H54 (cell line): ENCODE measurements around the gene RCVRN.

Experiments used
- DNase-seq: peaks from one replicate; pipeline ENCODE4 v3.0.0; 2011; ENCODE audit warnings: low spot score, mixed read lengths; ENCODE audit not compliant: insufficient read length
- FAIRE-seq: peaks from 3 replicates; lab custom pipeline; 2011; peaks lifted over from hg19 to GRCh38; lab: Jason Lieb, UNC
- POLR2A ChIP-seq: IDR thresholded peaks from 2 replicates; pipeline ENCODE4 v1.6.1; 2011; ENCODE audit warnings: low read depth, mild to moderate bottlenecking, low read length

RCVRN gene

GRCh38 chr17:9913476-9913875, 8.4 kb upstream of the RCVRN start:
- TF ChIP-seq POLR2A: no peak
- FAIRE-seq (no peak), DNase-seq (no peak)

GRCh38 chr17:9912121-9913099, 7.3 kb upstream of the RCVRN start:
- FAIRE-seq (no peak), DNase-seq (no peak)
- TF ChIP-seq POLR2A: no peak

- FAIRE-seq (no peak), DNase-seq (no peak)
- TF ChIP-seq POLR2A: no peak
These were observed 6.0 kb upstream of the RCVRN start for GRCh38 chr17:9911089-9911488.

GRCh38 chr17:9908649-9909042, 3.6 kb upstream of the RCVRN start:
- FAIRE-seq: no peak
- no peak for TF ChIP-seq POLR2A
- no peak for DNase-seq

GRCh38 chr17:9907883-9908648, 3.0 kb upstream of the RCVRN start:
- TF ChIP-seq POLR2A: no peak
- DNase-seq: no peak
- FAIRE-seq: no peak

DNA sequence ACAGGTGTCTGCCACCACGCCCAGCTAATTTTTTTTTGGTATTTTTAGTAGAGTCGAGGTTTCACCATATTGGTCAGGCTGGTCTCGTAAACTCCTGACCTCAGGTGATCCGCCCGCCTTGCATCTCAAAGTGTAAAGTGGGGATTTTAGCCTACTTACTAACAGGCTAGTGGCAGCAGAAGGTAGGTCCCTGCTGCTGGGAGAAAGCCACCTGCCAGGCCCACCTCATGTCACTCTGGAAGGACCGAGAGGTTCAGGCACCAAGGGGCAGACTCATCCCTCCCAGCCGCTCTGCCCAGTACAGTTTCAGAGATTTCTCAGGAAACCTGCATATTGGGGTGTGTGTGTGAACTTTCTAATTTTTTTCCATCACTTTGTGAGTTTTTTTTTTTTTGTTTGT, 2.1 kb upstream of the RCVRN start:
- FAIRE-seq (no peak), DNase-seq (no peak)
- TF ChIP-seq POLR2A: no peak

DNA sequence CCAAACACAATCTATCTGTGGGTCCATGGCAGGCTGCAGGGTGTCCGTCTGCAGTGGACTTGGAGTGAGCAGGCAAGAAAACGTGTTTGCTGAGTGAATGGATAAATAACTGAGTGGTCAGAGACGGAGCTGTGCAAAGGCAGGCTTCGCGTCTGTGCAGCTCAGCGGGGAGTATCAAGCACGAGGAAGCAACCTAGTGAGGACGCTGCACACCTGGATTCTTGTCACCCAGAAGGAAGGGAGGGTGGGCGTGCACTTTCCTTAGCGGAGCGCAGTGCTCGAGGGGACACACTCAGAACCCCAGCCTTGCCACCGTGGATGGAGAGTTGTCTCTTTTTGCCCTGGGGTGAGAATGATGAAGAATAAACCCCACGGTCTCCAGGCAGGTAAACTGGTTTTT, 1.5 kb upstream of the RCVRN start:
- DNase-seq (no peak), FAIRE-seq (no peak)
- TF ChIP-seq POLR2A: no peak

GRCh38 chr17:9905902-9906301, 831 bp upstream of the RCVRN start:
- DNase-seq (peak; percentile 32), FAIRE-seq (no peak)
- TF ChIP-seq POLR2A: no peak

DNA sequence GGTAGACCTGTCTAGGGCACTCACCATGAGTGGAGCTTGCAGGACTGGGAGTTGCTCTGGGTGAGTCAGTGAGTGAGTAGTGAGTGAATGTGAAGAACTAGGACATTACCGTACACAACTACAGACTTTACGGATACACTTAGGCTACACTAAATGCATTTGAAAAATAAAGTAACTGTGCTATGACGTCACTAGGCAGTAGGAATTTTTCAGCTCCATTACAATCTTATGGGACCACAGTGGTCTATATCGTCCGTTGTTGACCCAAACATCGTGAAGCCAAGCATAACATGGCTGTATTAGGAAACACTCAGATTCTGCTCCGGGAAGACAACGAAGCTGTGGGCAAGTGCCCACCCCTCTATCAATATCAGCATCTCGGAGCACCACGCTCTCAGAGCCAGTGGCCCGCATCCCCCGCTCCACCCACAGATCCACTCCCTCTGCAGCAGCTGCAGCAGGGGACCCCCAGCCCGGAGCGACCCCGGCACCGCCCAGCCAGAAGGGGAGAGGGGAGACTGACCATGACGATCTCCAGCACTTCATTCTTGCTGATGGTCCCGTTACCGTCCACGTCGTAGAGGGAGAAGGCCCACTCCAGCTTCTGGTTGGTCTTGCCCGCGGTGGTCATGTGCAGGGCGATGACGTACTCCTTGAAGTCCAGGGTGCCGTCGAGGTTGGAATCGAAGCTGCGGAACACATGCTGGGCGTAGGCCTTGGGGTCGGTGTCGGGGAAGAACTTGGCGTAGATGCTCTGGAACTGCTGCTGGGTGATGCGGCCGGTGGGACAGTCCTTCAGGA, 594 bp downstream of the RCVRN start:
- FAIRE-seq (no peak), DNase-seq (no peak)
- no peak for TF ChIP-seq POLR2A

GRCh38 chr17:9902120-9902519, 3.0 kb downstream of the RCVRN start:
- DNase-seq (no peak), FAIRE-seq (no peak)
- TF ChIP-seq POLR2A: no peak

GRCh38 chr17:9900784-9901183, 4.3 kb downstream of the RCVRN start:
- DNase-seq: peak; percentile 64
- no peak for FAIRE-seq
- no peak for TF ChIP-seq POLR2A

- DNase-seq (no peak), FAIRE-seq (no peak)
- no peak for TF ChIP-seq POLR2A
These were observed 5.0 kb downstream of the RCVRN start for GRCh38 chr17:9900044-9900594.
